Heart right ventricle (tissue), 16 donors: Measurements from ENCODE around the gene NSUN2. TPM values are rescaled to one million over a fixed set of nuclear protein-coding genes. Genes with fewer than 3 reads are reported as not detected.
"Not testable (repeated sequence)": the region's sequence is repeated elsewhere in the genome, so short reads cannot be mapped to it uniquely, and the experiment has no call there.

Experiments used
- ATAC-seq, 8 donors: fragments of 200-7000 bp; cut with Tn5 transposase; one replicate each; pipeline ENCODE4 v1.9.1; 2020; ENCODE audit warnings: mild to moderate bottlenecking in 8 of 8, moderate library complexity in 8 of 8, moderate number of reproducible peaks in 1 of 8
- DNase-seq, 2 donors: peaks; one replicate each; pipeline ENCODE4 v3.0.0-alpha.2; 2020
- H3K27ac ChIP-seq, 10 donors: fragments of 200-600 bp; sonication (generic) in 2 of 10; one replicate each; pipeline versions ENCODE4 v1.5.0 to v1.8.0; 2020 to 2022; ENCODE audit warnings: mild to moderate bottlenecking in 3 of 10
- H3K27me3 ChIP-seq, 7 donors: fragments of 200-600 bp; one replicate each; pipeline ENCODE4 v1.8.0; 2021 to 2022; ENCODE audit warnings: mild to moderate bottlenecking in 2 of 7
- H3K36me3 ChIP-seq, 9 donors: fragments of 200-600 bp; sonication (generic) in 1 of 9; one replicate each; pipeline versions ENCODE4 v1.5.0 to v1.8.0; 2020 to 2022; ENCODE audit warnings: mild to moderate bottlenecking in 2 of 9
- H3K4me1 ChIP-seq, 9 donors: fragments of 200-600 bp; sonication (generic) in 1 of 9; one replicate each; pipeline versions ENCODE4 v1.5.0 to v1.8.0; 2020 to 2022; ENCODE audit warnings: mild to moderate bottlenecking in 4 of 9
- H3K4me3 ChIP-seq, 10 donors: fragments of 200-600 bp; sonication (generic) in 2 of 10; one replicate each; pipeline versions ENCODE4 v1.5.0 to v1.8.0; 2020 to 2022; ENCODE audit warnings: mild to moderate bottlenecking in 7 of 10, moderate library complexity in 2 of 10
- H3K9me3 ChIP-seq, 11 donors: fragments of 200-600 bp in 10 of 11; sonication (generic) in 2 of 11; one replicate each; pipeline versions ENCODE4 v1.5.0 to v1.8.0; 2013 to 2022; ENCODE audit warnings: mild to moderate bottlenecking in 2 of 11, control low read depth in 1 of 11, moderate library complexity in 1 of 11
- CTCF ChIP-seq, 9 donors: fragments of 200-600 bp; sonication (generic) in 2 of 9; IDR thresholded peaks; one replicate each; pipeline versions ENCODE4 v1.5.0 to v1.8.0; 2021 to 2022; ENCODE audit warnings: antibody characterized with exemption in 9 of 9, mild to moderate bottlenecking in 5 of 9, moderate library complexity in 1 of 9
- WGBS, 2 donors: extraction: QIAGEN DNeasy Blood & Tissue Kit; methylation state at CpG; one replicate each; pipeline ENCODE4 v1.1.7; 2013; ENCODE audit warnings: inconsistent platforms in 1 of 2; 5-methylcytosine and 5-hydroxymethylcytosine counted together
- intact Hi-C, 10 donors: fragments of 100-400 bp; cut with DNase I; formaldehyde crosslinking; loops; one replicate each; pipeline versions ENCODE4 v1.11.1 to v1.14.2; 2022
- polyA plus RNA-seq, 2 donors: library from polyadenylated mRNA; stranded (reverse); fragments of 200-250 nt; gene quantifications; one replicate each; pipeline ENCODE4 v1.2.3, GENCODE V29; 2013
- total RNA-seq, 10 donors: library from RNA; stranded (reverse); fragmentation: NEBNext Ultra II Directional in 3 of 10; extraction: Animal tissue kit (Norgen Biotek cat#: 25700) in 3 of 10; gene quantifications; one replicate each; pipeline versions ENCODE4 v1.2.1 to v1.2.4, GENCODE V29; 2021 to 2023
- donor health status: Arrhythmogenic right ventricular cardiomyopathy.
- donor health status: ischemic (EF 13 %, LVEDD 7.1; RV severe dilation, severe dysfunction).
- donor health status: healthy with polysubstance abuse.
- donor health status: DM: no; HTN: yes; CAD: no.
- donor health status: DM: no; HTN: no; CAD: no.
- donor health status: ischemic (EF 25% LVEDD 6.9; RV normal size, moderate dysfunction).
- donor health status: ischemic (EF 25% LVEDD 5.7; RV mildly dilated, moderate dysfunction).
- donor health status: healthy.
- donor health status: DM: yes; HTN: yes; CAD: no.
- donor health status: Ischemic cardiomyopathy.
- donor health status: ischemic (EF 35%, LVEDD 5.7; RV mildly dilated, moderate dysfunction).
- donor health status: nonischemic (EF 11% LVEDD 7.7; RV severe dilation, severe dysfunction).
- donor health status: DM: yes; HTN: yes; CAD: no.
- donor health status: PGD.
- donor health status: ischemic (EF 29% LVEDD 5.4; RV normal size, mild dysfunction).
- donor health status: nonischemic (EF 23%, LVEDD 6.1; RV moderate dilation, normal function).

The NSUN2 gene
- total and polyA plus RNA-seq, 12 donors, result 27.9 to 42.6 (median 34.9) TPM

GRCh38 chr5:6674421-6674820, 41.6 kb upstream of the NSUN2 start:
- 98% methylated on average over 3 of the region's 3 CpGs for WGBS, 2 donors
- H3K4me1 ChIP-seq, result no peaks in the 10 kb centered on the region
- intact Hi-C loops, result no loop called here
- peaks cover 0 to 17% (median 0%) of the 10 kb centered on the region in 9 donors for H3K36me3 ChIP-seq
- H3K27me3 ChIP-seq, result no peaks in the 10 kb centered on the region
- peaks cover 0 to 8% (median 0%) of the 10 kb centered on the region in 11 donors for H3K9me3 ChIP-seq
- DNase-seq (no peak), ATAC-seq (no peak)
- H3K4me3 ChIP-seq, result no peak overlapping the region
- TF ChIP-seq CTCF (IDR thresholded peaks at IDR 0.05), result no peak
- no peak overlapping the region for H3K27ac ChIP-seq

- Histone ChIP-seq H3K36me3 (peaks cover 0 to 18% (median 0%) of the 10 kb centered on the region in 9 donors), H3K9me3 (peaks cover 0 to 8% (median 0%) of the 10 kb centered on the region in 11 donors), H3K27ac (no peak overlapping the region), H3K4me1 (no peaks in the 10 kb centered on the region), H3K27me3 (no peaks in the 10 kb centered on the region), H3K4me3 (no peak overlapping the region)
- ATAC-seq, result no peak
- intact Hi-C loops, result no loop called here
- TF ChIP-seq CTCF (IDR thresholded peaks at IDR 0.05), result no peak
- no peak for DNase-seq
- WGBS, 2 donors, result 95 to 100% methylated on average over 1 of the region's 1 CpG
Observed at GRCh38 chr5:6673963-6674362, 41.1 kb upstream of the NSUN2 start.

- no peaks in the 10 kb centered on the region for H3K4me1 ChIP-seq
Observed at GRCh38 chr5:6673031-6673430, 40.2 kb upstream of the NSUN2 start.

GRCh38 chr5:6668717-6669116, 35.9 kb upstream of the NSUN2 start:
- H3K4me1 ChIP-seq, ATAC-seq, H3K27ac ChIP-seq, intact Hi-C loops, DNase-seq, H3K4me3 ChIP-seq, H3K9me3 ChIP-seq, H3K27me3 ChIP-seq: not testable (repeated sequence)
- 79 to 85% methylated on average over 9 of the region's 9 CpGs for WGBS, 2 donors
- peaks cover 0 to 31% (median 0%) of the 10 kb centered on the region in 9 donors for H3K36me3 ChIP-seq

More at GRCh38 chr5:6673031-6673430, 40.2 kb upstream of the NSUN2 start:
- TF ChIP-seq CTCF (IDR thresholded peaks at IDR 0.05), result no peak
- intact Hi-C loops, result no loop called here
- H3K27ac ChIP-seq, result no peak overlapping the region
- H3K36me3 ChIP-seq, result peaks cover 0 to 18% (median 0%) of the 10 kb centered on the region in 9 donors
- H3K9me3 ChIP-seq, result peaks cover 0 to 8% (median 0%) of the 10 kb centered on the region in 11 donors
- 63 to 76% methylated on average over 5 of the region's 5 CpGs for WGBS, 2 donors
- no peak overlapping the region for H3K4me3 ChIP-seq
- no peak for ATAC-seq
- H3K27me3 ChIP-seq, result no peaks in the 10 kb centered on the region
- no peak for DNase-seq

GRCh38 chr5:6667648-6668047, 34.8 kb upstream of the NSUN2 start:
- DNase-seq, result no peak
- Histone ChIP-seq H3K4me1 (no peaks in the 10 kb centered on the region), H3K27ac (no peak overlapping the region), H3K9me3 (no peaks in the 10 kb centered on the region), H3K4me3 (no peak overlapping the region), H3K36me3 (peaks cover 0 to 42% (median 0%) of the 10 kb centered on the region in 9 donors), H3K27me3 (no peaks in the 10 kb centered on the region)
- no peak for ATAC-seq
- WGBS, 2 donors, result 94% methylated on average over 5 of the region's 5 CpGs
- no peak for TF ChIP-seq CTCF (IDR thresholded peaks at IDR 0.05)
- intact Hi-C loops, result no loop called here
